Femur (tissue), 1 donor: ENCODE results near the gene VSIG8.

ENCODE experiments used
- DNase-seq: peaks from one replicate; pipeline ENCODE4 v3.0.0-alpha.2; 2017

The VSIG8 gene

GRCh38 chr1:159828176-159828575 is 34.3 kb downstream of the VSIG8 start:
- no peak for DNase-seq

GRCh38 chr1:159827549-159827948 is 34.9 kb downstream of the VSIG8 start:
- no peak for DNase-seq

- DNase-seq: no peak
Measured at GRCh38 chr1:159827102-159827490, 35.4 kb downstream of the VSIG8 start.

GRCh38 chr1:159826441-159827101 is 35.9 kb downstream of the VSIG8 start, which contains the start of gene SLAMF8:
TSS of gene SLAMF8 (plus strand) at chr1:159826873. CDS start at chr1:159826899, 26 bp downstream.
- DNase-seq: no peak

- no peak for DNase-seq
Measured at GRCh38 chr1:159825564-159825963, 36.9 kb downstream of the VSIG8 start.

- DNase-seq: no peak
Measured at GRCh38 chr1:159823406-159823805, 39.1 kb downstream of the VSIG8 start.

GRCh38 chr1:159821171-159821867 is 41.1 kb downstream of the VSIG8 start:
- DNase-seq: no peak

- DNase-seq: no peak
Measured at GRCh38 chr1:159817276-159818041, 45.0 kb downstream of the VSIG8 start.

GRCh38 chr1:159815926-159816325 is 46.5 kb downstream of the VSIG8 start:
- DNase-seq: no peak

- DNase-seq: no peak
Measured at GRCh38 chr1:159804924-159805323, 57.5 kb downstream of the VSIG8 start.
